GM21360 (cell line): ENCODE measurements around the gene SENP6.
"Not testable (repeated sequence)": the region's sequence is repeated elsewhere in the genome, so short reads cannot be mapped to it uniquely, and the experiment has no call there.

Experiments
- ATAC-seq: cut with Tn5 transposase; IDR thresholded peaks from one replicate; pipeline ENCODE4 v1.9.1; 2021; ENCODE audit warnings: mild to moderate bottlenecking, moderate library complexity; ENCODE audit not compliant: unreplicated experiment

SENP6 gene

DNA sequence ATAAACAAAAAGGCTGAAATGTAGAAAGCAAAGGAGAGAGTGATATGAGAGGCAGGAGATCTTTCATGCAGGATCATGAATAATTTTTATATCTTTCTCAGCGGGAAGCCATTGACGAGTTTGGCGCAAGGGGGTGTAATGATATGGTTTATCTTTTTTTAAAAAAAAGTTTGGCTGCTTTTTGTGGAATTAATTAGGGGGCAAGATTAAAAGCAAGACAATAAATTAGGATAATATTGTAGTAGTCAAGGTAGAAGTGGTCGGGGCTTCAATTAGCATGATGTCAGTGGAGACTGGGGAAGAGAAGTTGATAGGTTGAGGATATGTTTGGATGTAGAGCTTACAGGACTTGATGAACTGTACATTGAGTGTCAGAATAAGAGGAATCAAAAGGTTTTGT, 4.0 kb downstream of the SENP6 start:
- no peak for ATAC-seq

- ATAC-seq = no peak
Observed at GRCh38 chr6:75608304-75608703, 6.6 kb downstream of the SENP6 start.

DNA sequence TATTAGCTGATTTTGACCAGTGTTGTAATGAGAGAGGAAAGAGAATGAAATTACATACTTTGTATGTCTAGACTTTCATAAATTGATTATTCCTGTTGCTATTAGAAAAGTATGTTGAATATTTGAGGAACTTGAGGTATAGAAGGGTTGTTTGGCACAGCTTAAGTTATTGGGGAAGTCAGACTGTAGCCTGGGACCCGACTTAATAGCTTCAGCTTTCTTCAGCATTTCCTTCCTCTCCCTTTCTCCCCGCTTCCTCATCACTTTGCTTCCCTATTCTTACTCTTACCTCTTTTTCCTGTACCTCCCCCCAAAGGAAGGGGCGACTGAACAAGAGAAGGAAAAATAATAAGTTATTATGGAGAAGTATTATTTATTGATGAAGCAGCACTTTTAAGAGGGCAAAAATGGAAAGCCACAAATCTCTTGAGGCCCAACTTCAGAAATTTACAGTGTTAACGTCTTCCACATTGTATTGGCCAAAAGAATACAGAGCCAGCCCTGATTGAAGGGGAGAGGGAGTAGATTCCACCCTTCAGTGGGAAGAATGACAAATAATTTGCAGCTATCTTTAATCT, 7.4 kb downstream of the SENP6 start:
- ATAC-seq = no peak

GRCh38 chr6:75609639-75610590, 8.2 kb downstream of the SENP6 start:
- ATAC-seq = no peak

- ATAC-seq = no peak
Observed at GRCh38 chr6:75611011-75611701, 9.5 kb downstream of the SENP6 start.

DNA sequence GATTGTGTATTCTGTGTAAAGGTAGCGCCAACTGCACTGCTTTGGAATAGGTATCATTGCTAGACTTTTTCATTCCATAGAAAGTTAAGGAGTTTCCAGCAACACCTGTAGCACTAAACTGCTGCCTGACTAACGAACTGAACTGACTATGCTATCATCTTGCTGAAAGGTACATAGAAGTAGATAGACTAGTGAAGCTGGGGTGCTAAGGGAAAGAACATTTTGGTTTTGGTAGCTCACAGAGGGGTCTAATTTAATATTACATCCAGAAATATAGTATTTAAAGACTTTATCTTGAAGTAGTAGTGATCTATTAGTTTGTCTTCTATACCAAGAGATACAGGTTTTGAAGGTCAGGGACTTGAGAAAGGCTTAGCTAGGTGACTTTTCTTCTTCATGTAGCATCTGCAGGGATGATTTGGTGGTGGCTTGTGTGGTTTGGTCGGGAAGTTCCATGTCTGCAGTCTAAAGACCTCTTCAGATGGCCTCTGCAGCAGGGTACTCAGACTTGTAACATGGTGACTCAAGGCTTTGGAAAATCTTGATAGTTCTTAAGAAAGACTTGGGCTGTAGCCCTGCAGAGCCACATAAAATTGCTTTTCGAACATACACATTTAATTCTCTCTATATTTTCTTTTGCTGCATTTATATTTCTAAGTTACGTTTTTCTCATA, 10.2 kb downstream of the SENP6 start:
- ATAC-seq = no peak

GRCh38 chr6:75612434-75612833, 10.8 kb downstream of the SENP6 start:
- ATAC-seq = no peak

DNA sequence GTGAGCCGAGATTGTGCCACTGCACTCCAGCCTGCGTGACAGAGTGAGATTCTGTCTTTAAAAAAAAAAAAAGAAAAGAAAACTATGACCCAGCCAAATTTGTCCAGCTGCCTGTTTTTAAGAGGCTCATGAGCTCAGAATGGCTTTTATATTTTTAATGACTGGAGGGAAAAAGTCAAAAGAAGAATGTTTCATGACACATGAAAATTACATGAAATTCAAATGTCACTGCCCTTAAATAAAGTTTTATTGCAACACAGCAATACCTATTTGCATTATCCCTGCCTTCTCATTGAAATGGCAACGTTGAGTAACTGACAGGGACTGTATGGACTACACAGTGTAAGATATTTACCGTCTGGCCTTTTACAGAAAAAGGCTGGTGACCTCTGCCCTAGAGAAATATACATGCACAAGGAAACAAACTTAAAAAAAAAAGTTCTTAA, 11.4 kb downstream of the SENP6 start:
- ATAC-seq = no peak

DNA sequence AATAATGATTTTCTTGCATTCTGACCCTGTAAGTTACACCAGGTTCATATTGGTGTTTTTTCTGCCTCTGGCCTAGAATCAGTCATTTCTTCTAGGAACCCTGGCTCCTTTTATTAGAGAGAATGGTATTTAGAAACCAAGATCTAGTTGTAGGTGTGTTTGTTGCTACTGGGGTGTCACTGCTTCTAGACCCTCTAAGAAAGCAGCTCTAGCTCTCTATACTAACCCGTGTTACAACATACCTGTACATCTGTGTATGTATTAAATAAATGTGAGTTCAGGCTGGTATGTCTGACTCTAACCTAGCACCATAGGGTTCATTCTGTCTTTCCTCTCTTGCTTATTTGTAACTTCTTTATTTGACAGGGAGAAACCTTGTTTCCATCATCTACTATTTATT, 16.8 kb downstream of the SENP6 start:
- no peak for ATAC-seq

GRCh38 chr6:75619230-75619899, 17.7 kb downstream of the SENP6 start:
- ATAC-seq = no peak

DNA sequence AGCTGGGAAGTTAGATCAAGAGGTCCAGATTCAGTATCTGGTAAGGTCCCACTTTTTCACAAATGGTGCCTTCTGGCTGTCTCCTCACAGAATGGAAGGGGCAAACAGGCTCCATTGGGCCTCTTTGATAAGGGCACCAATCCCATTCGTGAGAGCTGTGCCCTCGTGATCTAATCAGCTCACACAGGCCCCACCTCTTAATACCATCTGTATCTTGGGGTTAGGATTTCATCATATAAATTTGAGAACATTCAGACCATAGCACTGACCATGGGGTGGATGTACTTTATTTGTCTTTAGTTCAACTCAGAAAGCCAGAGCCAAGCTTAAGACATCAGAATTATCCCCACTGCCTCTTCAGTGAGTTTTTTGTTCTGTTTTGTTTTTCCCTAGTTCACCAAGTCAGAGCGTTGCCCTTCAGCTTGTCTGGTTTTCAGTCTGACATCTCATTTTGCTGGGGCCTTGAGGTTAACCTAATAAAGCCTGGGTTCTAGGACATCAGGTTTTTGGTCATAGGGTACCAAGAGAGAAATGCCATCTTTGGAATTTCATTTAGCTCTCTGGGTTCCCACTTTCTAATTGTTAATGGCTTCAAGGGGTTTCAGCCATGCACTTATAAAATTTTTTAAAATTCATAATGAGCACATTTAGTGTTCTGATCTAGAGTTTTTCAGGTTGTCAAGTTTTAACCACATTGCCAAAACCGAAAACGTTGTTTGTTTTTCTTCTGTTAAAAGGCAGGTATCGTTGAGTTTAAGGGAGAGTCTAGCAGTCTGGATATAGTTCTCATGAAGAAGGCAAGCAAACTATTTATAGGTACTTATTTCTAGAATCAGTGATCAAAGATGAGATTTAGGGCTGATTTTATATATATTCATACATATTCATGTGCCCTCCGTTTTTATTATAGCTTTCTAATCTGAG, 19.0 kb downstream of the SENP6 start:
- ATAC-seq = no peak

DNA sequence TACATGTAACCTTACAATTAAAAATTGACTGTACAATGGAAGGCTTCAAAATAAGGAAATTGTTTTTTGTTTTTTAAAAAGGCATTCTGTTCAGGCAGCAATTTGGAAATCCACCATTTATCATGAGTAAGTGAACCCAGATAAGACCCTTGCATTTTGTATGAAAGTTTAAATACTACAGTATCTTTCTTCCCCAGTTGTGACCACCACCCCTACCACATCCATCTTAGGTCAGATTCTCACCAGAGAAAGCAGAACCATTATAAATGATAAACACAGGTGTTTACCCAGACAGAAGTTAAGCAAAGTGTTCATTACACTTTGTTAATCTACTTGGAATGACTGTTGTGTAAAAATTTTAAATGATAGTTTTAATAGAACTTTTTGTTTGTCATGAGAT, 20.2 kb downstream of the SENP6 start:
- ATAC-seq = no peak

- ATAC-seq = no peak
Observed at GRCh38 chr6:75623491-75623890, 21.8 kb downstream of the SENP6 start.

GRCh38 chr6:75624335-75624734, 22.7 kb downstream of the SENP6 start:
- ATAC-seq = no peak

- no peak for ATAC-seq
Observed at GRCh38 chr6:75624988-75625387, 23.3 kb downstream of the SENP6 start.

DNA sequence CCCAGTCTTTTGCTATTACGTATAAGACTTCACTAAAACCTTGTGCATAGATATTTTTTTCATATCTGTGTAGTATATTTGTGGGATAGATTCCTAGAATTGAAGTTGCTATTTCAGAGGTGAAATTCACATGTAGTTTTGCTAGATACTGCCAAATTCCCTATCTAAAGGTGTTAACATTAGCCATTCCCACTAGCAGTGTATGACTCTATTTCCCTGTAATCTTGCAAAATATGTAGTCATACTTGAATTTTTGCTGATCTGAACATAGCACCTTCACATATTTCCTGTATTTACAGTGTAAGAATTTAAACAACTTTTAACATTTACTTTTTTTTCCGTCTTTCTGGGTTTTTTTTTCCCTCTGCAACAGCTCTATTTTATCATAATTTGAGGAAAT, 24.9 kb downstream of the SENP6 start:
- ATAC-seq = no peak

DNA sequence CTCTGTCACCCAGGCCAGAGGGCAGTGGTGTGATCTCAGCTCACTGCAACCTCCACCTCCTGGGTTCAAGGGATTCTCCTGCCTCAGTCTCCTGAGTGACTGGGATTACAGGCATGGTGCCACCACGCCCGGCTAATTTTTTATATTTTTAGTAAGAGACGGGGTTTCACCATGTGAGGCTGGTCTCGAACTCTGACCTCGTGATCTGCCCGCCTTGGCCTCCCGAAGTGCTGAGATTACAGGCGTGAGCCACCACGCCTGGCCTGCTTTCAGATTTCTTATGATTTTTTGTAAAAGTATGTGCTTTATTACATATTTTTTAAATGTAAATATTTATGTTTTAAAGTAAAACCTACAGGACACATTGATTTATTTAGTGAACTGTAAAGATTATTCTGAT, 26.0 kb downstream of the SENP6 start:
- ATAC-seq = not testable (repeated sequence)

DNA sequence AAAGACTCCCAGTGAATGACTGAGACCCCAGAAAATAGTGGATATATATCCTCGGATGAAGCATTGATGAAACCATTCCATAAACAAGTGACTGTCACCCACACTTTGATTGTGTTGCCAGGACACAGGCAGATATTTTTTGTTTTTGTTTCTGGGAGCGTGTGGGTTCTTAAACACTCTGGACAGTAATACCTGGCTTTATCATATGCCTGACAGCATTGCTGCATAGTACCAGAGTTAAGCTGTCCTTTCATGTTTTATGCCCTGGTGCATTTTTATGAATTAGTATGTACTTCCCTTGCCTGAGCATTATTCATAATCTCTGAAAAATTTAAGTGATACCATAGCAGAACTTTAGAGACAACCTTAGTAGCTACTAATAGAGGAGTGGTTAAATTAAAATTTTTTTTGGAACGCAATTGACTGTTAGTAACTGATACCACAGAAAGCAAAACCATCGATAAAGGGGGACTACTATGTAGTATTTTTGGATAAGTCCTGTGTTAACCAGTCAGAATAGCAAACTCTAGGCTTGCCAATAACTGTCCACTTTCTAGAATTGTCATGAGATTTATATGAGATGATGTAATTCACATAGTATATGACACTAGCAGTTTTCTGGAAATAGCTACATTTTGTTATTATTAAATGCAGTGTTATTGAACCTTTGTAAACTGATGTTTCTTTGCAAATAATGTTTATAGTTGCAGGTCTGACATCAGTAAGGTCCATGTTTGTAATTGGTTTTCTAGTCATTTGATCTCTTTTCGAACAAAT, 30.4 kb downstream of the SENP6 start:
- no peak for ATAC-seq

- no peak for ATAC-seq
Observed at GRCh38 chr6:75633045-75633444, 31.4 kb downstream of the SENP6 start.
